DMS 273 (cell line): ENCODE measurements around the gene SDCCAG8.

Source experiments
- DNase-seq: peaks from one replicate; lab custom pipeline; 2025; ENCODE audit not compliant: unreplicated experiment; lab: John Stamatoyannopoulos, UW

Gene SDCCAG8

DNA sequence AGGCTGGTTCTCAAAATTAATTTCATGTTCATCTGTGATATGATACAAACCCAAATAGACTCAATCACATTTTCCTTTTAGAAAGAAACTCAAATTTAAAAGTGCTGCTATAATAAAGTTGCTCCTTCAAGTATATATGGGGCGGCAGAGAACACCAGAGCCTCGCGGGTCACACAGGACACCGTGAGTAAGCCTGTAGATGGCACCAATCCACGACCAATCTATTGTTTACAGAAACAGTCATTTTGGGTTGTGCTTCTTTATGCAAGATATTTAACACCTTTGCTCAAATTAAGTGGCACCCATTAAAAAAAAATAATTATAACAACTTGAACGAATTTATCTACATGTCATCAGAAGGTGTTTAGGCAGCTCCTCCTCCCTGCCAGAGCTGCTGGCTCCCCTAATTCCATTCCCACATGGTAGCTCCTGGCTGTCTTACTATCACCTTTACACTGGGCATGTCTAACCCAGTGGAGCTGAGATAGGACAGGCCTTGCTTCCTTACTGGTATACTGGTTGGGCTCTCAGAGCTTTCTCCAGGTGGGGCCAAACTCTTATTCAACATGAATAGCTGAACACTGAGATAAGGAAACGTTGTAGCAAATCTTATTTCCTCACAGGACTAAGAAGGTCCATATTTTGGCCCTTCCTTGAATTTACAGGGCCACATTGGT lies 287.0 kb downstream of the SDCCAG8 start:
- no peak for DNase-seq

DNA sequence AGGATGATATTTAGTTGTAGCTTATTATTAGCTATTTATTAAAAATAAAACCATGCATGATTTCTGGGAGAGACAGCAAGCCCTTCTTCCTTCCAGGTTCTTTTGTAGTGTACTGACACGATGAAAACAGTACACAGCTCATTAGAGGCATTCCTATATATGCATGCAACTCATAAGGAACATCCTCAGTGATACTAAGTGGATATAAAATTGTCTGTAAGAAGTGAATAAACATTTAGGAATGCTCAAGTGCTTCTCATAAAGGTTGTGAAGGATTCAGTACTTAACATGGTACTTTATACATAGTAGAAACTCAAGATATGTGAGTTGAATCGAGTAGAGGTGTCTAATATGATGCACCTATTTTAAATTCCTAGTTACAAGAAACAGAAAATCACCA lies 287.7 kb downstream of the SDCCAG8 start:
- DNase-seq, result no peak

DNA sequence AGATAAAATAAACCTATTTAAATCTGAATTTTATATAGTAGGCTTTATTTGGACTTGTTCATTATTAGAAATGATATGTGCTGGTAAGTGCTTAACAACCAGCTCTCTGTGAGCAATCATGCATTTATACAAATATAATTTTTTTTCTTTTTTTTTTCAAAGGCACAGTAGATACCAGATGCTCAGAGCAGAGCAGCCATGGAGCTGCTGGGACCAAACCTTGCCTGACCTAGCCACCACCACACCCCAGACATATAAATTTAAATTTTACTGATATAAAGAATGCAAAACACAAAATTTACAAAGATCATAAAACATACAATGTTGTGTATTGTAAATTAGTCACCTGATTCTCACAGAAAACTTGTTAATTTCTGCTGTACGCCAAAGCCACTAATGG lies 290.6 kb downstream of the SDCCAG8 start:
- DNase-seq, result no peak

DNA sequence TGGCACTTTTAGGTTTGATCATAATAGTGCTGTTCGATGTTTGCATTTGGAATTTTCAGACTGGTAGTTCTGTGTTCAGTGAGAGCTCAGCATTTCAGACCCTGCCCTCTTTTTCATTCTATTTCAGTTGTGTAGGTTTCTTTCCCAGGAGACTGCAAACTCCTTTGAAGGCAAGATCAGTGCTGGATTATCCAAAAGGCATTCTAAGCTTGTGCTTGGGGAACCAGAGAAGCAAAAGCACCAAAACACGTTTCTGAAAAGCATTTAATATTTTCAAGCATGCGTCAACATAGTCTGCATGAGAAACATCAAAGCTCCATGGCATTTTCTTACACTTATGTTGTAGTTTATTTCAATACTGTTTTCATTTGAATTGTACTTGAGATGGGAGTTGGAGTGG lies 292.1 kb downstream of the SDCCAG8 start:
- DNase-seq, result no peak

DNA sequence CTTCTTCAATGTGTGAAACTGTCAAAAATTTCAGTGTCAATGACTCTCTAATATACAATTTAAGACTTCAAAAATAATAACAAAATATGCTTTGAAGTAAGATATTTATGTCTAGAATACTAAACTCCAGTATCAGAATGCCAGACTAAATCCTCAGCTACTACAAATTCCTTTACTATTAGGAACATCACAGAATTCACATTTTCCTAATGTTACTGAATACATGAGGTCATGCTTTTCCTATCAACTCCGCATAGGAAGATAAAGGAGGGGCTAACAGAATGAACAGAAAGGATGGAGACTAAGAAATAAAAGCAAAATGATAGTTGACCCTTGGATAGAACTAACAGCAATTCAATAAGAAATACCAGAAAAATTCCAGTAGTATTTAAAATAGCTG lies 292.7 kb downstream of the SDCCAG8 start:
- DNase-seq, result no peak

DNA sequence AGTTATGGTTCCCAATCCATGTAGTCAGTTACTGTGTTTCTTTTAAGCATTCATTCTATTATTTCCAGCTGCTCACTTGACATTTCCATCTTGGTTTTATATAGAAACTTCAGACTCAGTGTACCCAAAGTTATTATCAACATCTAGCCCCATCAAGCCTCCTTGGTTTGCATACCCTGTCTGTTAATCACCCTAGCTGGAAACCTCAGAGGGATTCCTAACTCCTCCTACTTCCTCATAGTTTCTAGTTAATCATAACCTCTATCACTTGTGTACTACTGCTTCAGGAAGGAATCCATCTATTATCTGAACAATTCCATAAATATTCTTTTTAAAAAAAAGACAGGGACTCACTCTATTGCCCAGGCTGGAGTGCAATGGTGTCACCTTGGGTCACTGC lies 293.3 kb downstream of the SDCCAG8 start:
- no peak for DNase-seq
